HG02981 (cell line): ENCODE data around the gene ARSA.
A peak's percentile ranks its signal among the peaks of the same experiment; 100 is the strongest.
"Not testable (repeated sequence)": the region's sequence is repeated elsewhere in the genome, so short reads cannot be mapped to it uniquely, and the experiment has no call there.

Experiments used
- ATAC-seq: cut with Tn5 transposase; IDR thresholded peaks from one replicate; pipeline ENCODE4 v1.9.1; 2021; ENCODE audit warnings: mild to moderate bottlenecking, moderate library complexity; ENCODE audit not compliant: unreplicated experiment

Gene ARSA

GRCh38 chr22:50627642-50628542 is at the start of gene ARSA:
Gene ARSA (minus strand): TSS chr22:50628152. CDS start chr22:50627779, 373 bp downstream.
- ATAC-seq, result peak; percentile 63

DNA sequence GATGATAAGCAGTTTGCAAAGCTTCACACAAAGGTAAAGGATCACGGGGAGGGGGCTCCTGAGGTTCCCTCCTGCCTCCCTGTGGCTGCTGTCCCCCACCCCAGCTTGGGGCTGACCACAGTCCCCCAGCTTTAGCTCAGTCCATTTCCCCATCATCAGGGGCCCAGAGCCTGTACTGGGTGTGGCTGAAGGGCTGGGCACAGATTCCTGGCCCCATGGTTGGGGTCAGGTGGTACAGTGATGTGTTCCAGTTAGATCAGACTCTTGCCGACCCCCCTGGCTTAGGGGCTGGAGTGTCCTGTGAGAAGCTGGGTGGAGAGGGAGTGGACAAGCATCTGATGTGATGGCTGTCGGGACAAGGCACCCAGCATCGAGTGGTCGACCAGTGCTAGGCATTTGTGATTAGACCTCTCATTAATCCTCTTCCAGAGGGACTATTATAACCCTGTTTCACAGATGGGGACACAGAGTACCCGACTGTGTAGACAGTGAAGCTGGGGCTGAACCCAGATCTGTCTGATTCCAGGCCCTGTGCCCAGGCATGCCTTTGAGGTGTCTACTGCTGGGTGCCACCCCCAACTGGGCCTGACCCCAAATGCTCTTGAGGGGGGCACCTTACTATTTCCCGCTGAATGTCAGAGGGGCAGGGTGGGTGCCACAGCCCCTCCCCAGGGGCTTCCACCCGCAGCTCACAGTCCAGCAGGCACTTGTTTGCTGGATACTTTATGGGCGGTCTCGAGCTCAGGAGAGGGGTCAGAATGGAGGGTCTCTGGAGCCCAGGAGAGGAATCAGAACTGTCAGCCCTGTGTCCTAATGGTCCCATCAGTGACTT is 48.9 kb upstream of the ARSA start:
- no peak for ATAC-seq

GRCh38 chr22:50676180-50676636 is 48.3 kb upstream of the ARSA start:
- no peak for ATAC-seq

DNA sequence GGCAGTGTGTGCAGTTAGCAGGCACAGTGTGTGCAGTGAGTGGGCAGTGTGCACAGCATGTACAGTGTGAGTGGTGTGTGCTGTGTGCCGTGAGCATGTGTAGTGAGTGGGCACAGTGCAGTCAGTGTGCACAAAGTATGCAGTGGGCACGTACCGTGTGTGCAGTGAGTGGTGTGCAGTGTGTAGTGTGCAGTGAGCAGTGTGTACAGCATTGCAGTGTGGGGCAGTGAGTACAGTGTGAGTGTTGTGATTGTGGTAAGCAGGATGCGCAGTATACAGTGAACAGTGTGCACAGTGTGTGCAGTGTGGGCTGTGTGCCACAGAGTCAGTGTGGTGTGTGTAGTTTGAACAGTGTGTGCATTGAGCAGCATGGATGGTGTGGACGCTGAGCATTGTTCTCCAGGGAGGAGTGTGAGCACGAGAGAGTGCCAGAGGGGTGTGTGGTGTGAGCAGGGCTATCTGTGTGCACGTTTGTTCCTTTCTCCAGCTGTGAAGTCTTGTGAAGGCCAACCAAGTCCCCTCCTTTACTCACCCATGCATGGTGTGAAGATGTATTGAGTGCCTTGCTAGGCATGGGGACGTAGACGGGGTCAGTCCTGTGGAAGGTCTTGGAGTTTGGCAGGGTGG is 47.7 kb upstream of the ARSA start:
- no peak for ATAC-seq

- ATAC-seq, result no peak
Measured at GRCh38 chr22:50674606-50675552, 46.9 kb upstream of the ARSA start.

DNA sequence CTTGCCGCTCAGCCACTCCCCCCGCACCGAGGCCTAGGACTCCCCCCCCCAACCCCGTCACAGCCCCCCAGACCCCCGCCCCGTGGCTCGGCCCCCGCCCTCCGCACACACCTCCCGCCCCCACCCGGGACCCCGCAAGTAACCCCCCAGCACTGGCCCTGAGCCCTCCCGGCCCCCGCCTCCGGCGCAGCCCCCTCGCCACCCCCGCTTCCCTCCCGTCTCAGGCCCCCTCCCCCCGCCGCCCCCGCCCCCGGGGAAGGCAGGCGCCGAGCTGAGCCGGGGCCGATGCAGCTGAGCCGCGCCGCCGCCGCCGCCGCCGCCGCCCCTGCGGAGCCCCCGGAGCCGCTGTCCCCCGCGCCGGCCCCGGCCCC is 46.2 kb upstream of the ARSA start:
- ATAC-seq, result no peak

DNA sequence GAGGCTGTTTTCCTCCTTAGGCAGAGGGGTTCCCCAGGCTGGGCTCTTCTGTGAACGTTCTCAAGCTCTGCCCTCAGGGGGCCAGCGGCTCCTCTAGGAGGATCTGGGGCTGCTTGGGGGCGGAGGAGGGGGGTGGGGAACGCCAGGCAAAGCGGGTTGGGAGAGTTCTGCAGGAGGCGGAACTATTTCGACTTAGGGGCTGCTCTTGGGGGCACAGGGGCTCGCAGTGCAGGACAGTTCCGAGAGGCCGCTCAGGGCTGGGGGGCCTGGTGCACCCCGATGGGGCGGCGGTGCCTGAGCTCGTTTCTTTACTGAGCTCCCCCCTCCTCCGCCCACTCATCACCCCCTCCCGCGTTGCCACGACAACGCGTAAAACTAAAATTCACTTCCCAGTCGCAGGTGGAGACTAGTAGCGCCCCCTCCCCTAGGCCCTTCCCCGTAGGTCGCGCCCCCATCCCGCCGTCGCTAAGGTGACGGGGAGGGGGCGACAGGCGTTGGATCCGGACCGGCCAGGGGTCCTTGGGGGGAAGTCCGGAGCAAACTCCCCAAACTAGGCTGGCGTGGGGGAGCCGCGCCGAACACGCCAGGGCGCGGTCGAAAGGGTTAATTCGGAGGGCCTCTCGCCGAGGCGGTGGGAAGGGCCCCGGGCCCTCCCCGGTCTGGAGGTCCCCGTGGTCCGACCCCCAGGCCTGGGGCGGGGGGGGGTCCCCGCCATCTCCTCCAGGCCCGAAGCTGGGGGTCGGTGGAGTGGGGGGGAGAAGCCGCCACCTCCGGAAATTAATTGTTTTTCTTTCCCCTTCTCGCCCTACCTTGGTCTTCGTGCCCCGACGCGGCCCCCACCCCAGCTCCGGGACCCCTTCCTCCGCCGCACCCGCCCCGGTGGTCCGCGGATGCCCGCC is 45.5 kb upstream of the ARSA start:
- no peak for ATAC-seq

- ATAC-seq, result no peak
Measured at GRCh38 chr22:50672471-50673230, 44.7 kb upstream of the ARSA start, which contains the start of gene SHANK3. Gene SHANK3 (plus strand): TSS chr22:50672823.

- no peak for ATAC-seq
Measured at GRCh38 chr22:50672041-50672440, 44.1 kb upstream of the ARSA start.

GRCh38 chr22:50671641-50672040 is 43.7 kb upstream of the ARSA start:
- ATAC-seq, result no peak

DNA sequence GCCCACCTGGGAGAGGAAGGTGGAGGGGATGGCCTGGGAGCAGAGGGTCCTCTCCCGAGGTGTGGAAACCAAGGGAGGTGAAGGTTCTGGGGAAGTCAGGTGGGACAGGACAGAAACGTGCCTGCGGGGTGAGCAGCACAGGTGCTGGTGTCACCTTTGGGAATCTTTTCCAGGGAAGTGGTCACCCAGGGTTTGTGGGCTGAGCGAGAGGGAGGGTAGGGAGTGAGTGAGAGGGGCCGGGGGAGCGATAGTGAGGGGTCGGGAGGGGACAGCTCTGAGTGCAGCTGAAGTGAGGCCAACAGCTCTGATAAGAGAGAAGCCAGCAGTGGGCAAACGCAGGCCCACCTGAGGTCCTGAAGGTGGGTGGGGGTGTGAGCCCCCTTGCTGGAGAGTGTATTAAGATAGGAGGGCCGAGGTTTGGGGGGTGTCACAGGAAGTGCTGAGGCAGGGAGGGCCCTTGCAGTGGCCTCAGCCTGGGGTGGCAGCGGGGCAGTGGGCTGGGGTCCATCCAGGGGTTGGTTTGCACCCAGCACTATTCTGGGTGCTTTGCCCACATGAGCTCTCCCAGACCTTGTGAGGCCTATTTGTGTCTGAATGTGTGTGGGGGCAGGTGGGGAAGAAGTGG is 43.1 kb upstream of the ARSA start:
- no peak for ATAC-seq

DNA sequence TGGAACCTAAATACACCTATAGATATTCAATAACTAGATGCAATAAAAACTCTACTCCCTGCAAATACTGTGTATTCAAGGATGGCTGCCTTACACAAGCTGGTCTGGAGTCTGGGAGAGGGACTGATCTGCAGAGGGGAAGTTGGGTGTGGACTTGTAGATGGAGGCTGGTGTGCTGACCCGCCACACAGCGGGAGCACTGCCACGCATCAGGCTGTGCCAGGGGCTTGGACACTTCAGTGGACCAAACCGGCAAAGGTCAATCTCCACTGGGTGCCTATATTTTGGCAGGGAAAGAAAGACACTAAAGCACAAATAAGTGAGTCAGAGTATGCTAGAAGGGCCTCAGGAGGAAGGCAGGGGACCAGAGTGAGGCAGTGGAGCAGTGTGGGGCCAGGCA is 42.6 kb upstream of the ARSA start:
- no peak for ATAC-seq

DNA sequence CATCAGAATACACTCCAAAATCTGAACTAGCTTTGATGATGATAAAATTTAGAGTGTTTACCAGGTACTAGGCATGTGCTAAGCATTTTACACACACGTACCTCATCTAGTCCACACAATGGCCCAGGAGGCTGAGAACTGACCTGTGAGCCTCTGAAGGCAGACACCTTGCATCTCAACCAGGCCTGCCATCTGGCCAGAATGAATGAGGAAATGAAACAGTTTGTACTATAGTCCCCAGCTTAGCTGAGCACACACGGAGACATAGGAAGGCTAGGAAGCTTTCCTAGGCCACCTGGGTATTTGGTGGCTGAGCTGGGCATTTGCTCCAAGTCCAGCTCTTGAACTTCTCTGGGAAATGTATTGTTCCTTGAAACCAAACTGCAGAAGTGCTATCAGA is 37.8 kb upstream of the ARSA start:
- no peak for ATAC-seq

DNA sequence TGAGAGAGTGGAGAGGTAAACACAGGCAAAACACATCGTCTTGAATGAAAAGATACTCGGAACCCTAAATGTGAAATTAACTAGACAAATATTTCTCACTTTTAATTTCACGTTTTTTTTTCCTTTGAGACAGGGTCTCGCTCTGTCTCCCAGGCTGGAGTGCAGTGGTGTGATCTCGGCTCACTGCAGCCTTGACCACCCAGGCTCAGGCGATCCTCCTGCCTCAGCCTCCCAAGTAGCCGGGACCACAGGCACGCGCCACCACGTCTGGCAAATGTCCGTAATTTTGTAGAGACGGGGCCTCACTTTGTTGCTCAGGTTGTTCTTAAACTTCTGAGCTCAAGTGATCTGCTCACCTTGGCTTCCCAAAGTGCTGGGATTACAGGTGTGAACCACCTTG is 37.3 kb upstream of the ARSA start:
- ATAC-seq, result no peak

- no peak for ATAC-seq
Measured at GRCh38 chr22:50660306-50660705, 32.4 kb upstream of the ARSA start.

GRCh38 chr22:50659711-50660110 is 31.8 kb upstream of the ARSA start:
- not testable (repeated sequence) for ATAC-seq

- ATAC-seq, result no peak
Measured at GRCh38 chr22:50657925-50658324, 30.0 kb upstream of the ARSA start.
